PC-3 (cell line): ENCODE measurements around the gene USP22.

ENCODE experiments used
- CTCF ChIP-seq: fragments of 300-600 bp; sonication (generic); conservative IDR thresholded peaks from 2 replicates; pipeline ENCODE4 v1.5.1; 2017; ENCODE audit warnings: antibody characterized with exemption, low read depth, mild to moderate bottlenecking, low read length
- EZH2phosphoT487 ChIP-seq: fragments of 300-600 bp; sonication (generic); IDR thresholded peaks from 2 replicates; pipeline ENCODE4 v1.6.1; 2018; ENCODE audit warnings: mild to moderate bottlenecking, antibody characterized with exemption, low read length, borderline replicate concordance

- TF ChIP-seq CTCF (no peak), EZH2phosphoT487 (no peak)
Observed at GRCh38 chr17:21089933-21090901, 47.4 kb upstream of the USP22 start.
